Aorta (tissue), 5 donors: Measurements from ENCODE around the gene RUNX2. TPM values are rescaled to one million over a fixed set of nuclear protein-coding genes. Genes with fewer than 3 reads are reported as not detected.

ENCODE experiments used
- ATAC-seq: fragments of 200-7000 bp; cut with Tn5 transposase; one replicate; pipeline ENCODE4 v1.9.1; 2022; ENCODE audit warnings: moderate library complexity; ENCODE audit not compliant: low FRiP score
- DNase-seq, 2 donors: peaks; one replicate each; pipeline ENCODE4 v3.0.0-alpha.2; 2020
- H3K27ac ChIP-seq, 2 donors: one replicate each; pipeline ENCODE4 v1.5.1; 2013; ENCODE audit warnings: low read length in 2 of 2, mild to moderate bottlenecking in 2 of 2, moderate library complexity in 2 of 2, control low read depth in 1 of 2, inconsistent platforms in 1 of 2, low read depth in 1 of 2
- H3K27me3 ChIP-seq, 2 donors: one replicate each; pipeline ENCODE4 v1.6.1; 2013; ENCODE audit warnings: control low read depth in 1 of 2, low read length in 1 of 2, mild to moderate bottlenecking in 1 of 2, moderate library complexity in 1 of 2; ENCODE audit not compliant: insufficient read depth in 2 of 2, control insufficient read depth in 1 of 2
- H3K36me3 ChIP-seq, 2 donors: one replicate each; pipeline ENCODE4 v1.6.1; 2013; ENCODE audit warnings: control low read depth in 1 of 2, low read length in 1 of 2, mild to moderate bottlenecking in 1 of 2; ENCODE audit not compliant: insufficient read depth in 2 of 2, control insufficient read depth in 1 of 2
- H3K4me1 ChIP-seq, 2 donors: one replicate each; pipeline ENCODE4 v1.6.1; 2013; ENCODE audit warnings: low read length in 2 of 2, control low read depth in 1 of 2, mild to moderate bottlenecking in 1 of 2, moderate library complexity in 1 of 2; ENCODE audit not compliant: insufficient read depth in 2 of 2, control insufficient read depth in 1 of 2
- H3K4me3 ChIP-seq, 2 donors: one replicate each; pipeline ENCODE4 v1.5.1; 2013; ENCODE audit warnings: low read length in 2 of 2, control low read depth in 1 of 2, mild to moderate bottlenecking in 1 of 2
- H3K9me3 ChIP-seq: one replicate; pipeline ENCODE4 v1.6.1; 2013; ENCODE audit warnings: mild to moderate bottlenecking, low read length; ENCODE audit not compliant: control insufficient read depth
- WGBS, 2 donors: extraction: QIAGEN DNeasy Blood & Tissue Kit; methylation state at CpG; one replicate each; pipeline ENCODE4 v1.1.7; 2013; 5-methylcytosine and 5-hydroxymethylcytosine counted together
- intact Hi-C, 2 donors: fragments of 100-400 bp; cut with DNase I; formaldehyde crosslinking; loops; one replicate each; pipeline versions ENCODE4 v1.14.2 to v1.15.0; 2022
- polyA plus RNA-seq, 2 donors: library from polyadenylated mRNA; stranded (reverse); fragments of 200-250 nt; gene quantifications; one replicate each; pipeline ENCODE4 v1.2.3, GENCODE V29; 2013
- total RNA-seq, 2 donors: library from RNA; stranded (reverse); fragmentation: NEBNext Ultra II Directional; extraction: Animal tissue kit (Norgen Biotek cat#: 25700); gene quantifications; one replicate each; pipeline ENCODE4 v1.2.1, GENCODE V29; 2021
- donor health status: healthy with polysubstance abuse.
- donor health status: Bipolar disorder and iron deficiency.
- donor health status: DM: no; HTN: no; CAD: no.
- donor health status: DM: no; HTN: no; CAD: no.
- donor health status: DM: yes; HTN: yes; CAD: no.

The RUNX2 gene
- total and polyA plus RNA-seq, 4 donors, result 1.0 to 5.4 (median 1.9) TPM

DNA sequence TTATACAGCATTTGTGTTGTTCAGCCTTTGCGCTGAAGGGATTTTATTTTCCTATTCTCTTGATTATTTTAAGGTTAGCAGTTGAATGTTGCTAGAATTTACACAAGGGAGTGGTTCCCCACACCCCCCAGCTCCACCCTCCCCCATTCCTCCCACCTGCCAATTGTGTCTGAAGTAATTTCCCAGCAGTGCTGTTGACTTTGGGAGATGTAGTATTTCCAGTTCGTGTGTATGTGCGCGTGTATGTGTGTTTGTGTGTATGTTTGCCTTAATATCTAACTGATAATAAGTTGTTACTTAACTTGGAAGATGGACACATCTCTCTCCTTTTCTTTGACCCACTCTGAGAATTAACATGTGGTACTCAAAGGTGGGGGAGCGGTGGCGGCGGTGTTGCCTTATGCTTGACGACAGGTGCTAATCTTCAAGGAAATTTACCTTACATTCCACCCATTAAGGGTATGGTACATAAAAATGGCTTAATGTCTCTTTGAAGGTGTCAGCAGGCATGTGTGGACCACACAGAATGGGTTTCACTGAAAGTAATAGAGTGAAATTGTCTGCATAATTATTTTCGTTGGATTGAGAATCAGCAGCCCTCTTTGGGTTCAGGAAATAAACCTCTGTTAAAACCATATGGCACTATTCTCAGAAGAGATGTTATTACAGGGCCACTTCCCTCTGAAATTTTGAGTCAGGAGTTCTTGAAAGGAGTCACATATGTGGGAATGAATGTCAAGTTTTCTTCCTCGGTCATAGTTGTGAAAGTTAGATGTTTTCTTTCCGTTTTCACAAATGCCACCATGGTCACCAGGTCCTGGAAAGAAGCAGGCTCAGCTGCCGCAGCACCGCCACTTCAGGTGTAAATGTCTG, 145.2 kb downstream of the RUNX2 start:
- no peaks in the 10 kb centered on the region for H3K9me3 ChIP-seq
- no peak overlapping the region for H3K27ac ChIP-seq
- no peaks in the 10 kb centered on the region for H3K4me1 ChIP-seq
- H3K36me3 ChIP-seq, result no peaks in the 10 kb centered on the region
- DNase-seq, result no peak
- intact Hi-C loops, result no loop called here
- no peak overlapping the region for H3K4me3 ChIP-seq
- H3K27me3 ChIP-seq, result no peaks in the 10 kb centered on the region
- WGBS, 2 donors, result 72 to 75% methylated on average over 13 of the region's 13 CpGs
- no peak for ATAC-seq

DNA sequence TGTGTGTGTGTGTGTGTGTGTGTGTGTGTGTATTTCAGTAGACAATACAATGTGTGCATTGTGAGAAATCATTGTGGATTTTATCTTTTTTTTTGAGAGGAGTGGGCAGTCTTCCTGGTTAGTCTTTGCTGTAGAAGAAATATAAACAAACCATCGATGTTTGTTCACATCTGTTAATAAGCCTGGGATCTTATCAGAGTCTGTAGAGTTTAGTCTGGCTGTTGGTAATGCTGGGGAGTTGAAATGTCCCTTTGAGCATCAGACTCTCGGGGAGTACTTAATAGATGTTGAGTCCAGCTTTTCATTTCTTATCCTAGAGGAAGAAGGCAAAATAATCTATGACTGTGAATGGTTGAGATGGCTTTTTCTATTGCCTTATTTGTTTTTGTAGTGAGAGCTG, 146.2 kb downstream of the RUNX2 start:
- 22 to 31% methylated on average over 2 of the region's 2 CpGs for WGBS, 2 donors
- H3K4me3 ChIP-seq, result no peak overlapping the region
- ATAC-seq (no peak), DNase-seq (no peak)
- no peaks in the 10 kb centered on the region for H3K9me3 ChIP-seq
- intact Hi-C loops, result no loop called here
- no peak overlapping the region for H3K27ac ChIP-seq
- no peaks in the 10 kb centered on the region for H3K4me1 ChIP-seq
- no peaks in the 10 kb centered on the region for H3K27me3 ChIP-seq
- no peaks in the 10 kb centered on the region for H3K36me3 ChIP-seq

DNA sequence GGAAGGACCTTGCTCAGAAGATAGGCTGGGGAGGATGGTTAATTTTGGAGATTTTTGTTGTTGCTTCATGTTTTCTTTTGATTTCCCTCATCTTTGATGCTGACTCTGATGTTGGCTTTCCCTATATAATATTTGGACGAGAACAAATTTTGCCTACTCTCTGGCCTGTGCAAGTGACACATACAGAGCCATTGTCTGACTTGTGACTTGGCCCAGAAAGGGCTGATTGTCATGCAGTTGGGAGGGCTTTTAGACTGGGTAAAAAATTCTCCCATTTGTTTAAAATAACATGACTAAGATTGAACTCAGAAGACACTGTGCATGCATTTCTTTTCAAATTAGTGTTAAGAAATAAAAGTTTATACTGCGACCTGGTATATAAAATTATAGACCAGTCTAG, 148.2 kb downstream of the RUNX2 start:
- Histone ChIP-seq H3K27me3 (no peaks in the 10 kb centered on the region), H3K9me3 (no peaks in the 10 kb centered on the region), H3K27ac (no peak overlapping the region), H3K36me3 (no peaks in the 10 kb centered on the region), H3K4me1 (no peaks in the 10 kb centered on the region), H3K4me3 (no peak overlapping the region)
- DNase-seq (no peak), ATAC-seq (no peak)
- intact Hi-C loops, result no loop called here
- 90 to 94% methylated on average over 2 of the region's 2 CpGs for WGBS, 2 donors

DNA sequence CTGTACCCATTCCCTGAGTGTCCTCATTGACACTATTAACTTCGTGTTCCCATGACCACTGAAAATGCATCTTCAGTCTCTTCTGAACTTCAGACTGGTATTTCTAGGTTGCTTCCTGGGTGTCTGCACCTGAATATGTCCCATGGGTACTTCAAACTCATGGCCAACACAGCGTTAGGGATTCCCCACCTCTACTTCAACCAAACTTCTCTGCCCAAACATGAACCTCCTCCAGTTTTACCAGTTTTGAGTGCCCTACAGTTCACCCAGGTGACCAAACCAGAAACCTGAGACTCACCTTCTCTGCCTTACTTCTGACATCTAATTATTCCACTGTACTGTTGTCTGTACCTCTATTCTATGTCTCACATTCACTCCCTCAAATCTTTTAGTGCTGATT, 149.1 kb downstream of the RUNX2 start:
- ATAC-seq, result no peak
- no peak for DNase-seq
- intact Hi-C loops, result no loop called here
- no peaks in the 10 kb centered on the region for H3K4me1 ChIP-seq
- no peak overlapping the region for H3K27ac ChIP-seq
- no peaks in the 10 kb centered on the region for H3K9me3 ChIP-seq
- H3K36me3 ChIP-seq, result no peaks in the 10 kb centered on the region
- H3K4me3 ChIP-seq, result no peak overlapping the region
- no peaks in the 10 kb centered on the region for H3K27me3 ChIP-seq
- WGBS, 2 donors, result 93 to 96% methylated on average over 2 of the region's 2 CpGs

DNA sequence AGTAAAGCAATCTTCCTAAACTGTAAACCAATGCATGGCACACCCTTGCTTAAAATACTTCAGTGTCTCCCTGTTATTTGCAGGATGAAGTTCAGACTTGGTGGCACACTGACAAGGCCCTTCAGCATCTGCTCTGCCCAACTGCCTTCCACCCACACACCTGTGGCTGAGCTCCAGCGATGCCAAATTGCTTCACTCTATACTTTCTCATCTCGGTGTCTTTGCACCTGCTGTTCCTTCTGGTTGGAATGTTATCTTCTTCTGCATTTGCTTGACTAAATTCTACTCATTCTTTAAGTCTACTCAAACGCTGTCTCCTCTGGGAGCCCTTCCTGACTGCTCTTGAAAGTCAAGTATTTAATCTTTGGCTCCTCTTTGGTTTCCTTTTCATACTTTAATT, 149.7 kb downstream of the RUNX2 start:
- no peak overlapping the region for H3K27ac ChIP-seq
- no peaks in the 10 kb centered on the region for H3K4me1 ChIP-seq
- no peaks in the 10 kb centered on the region for H3K27me3 ChIP-seq
- no peak for DNase-seq
- H3K36me3 ChIP-seq, result no peaks in the 10 kb centered on the region
- no peaks in the 10 kb centered on the region for H3K9me3 ChIP-seq
- no peak for ATAC-seq
- intact Hi-C loops, result no loop called here
- no peak overlapping the region for H3K4me3 ChIP-seq
- 77 to 78% methylated on average over 3 of the region's 3 CpGs for WGBS, 2 donors

DNA sequence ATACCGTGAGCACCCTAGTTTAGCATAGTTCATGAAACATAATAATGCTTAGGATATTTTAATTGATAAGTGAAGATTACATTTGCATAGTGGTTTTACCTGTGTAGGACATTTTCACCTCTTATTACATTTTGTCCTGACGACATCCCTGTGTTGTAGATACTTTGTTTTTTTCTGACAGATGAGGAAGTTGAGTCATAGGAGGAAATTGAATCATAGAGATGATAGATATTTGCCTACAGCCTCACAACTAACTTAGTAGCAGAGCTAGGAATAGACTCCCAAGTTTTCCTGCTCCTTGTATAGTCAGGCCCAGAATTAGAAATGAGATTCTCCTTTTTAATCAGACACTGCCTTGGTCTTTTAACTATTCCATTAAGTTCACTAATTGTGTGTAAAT, 150.1 kb downstream of the RUNX2 start:
- intact Hi-C loops, result no loop called here
- no peak for ATAC-seq
- DNase-seq, result no peak
- Histone ChIP-seq H3K4me3 (no peak overlapping the region), H3K4me1 (no peaks in the 10 kb centered on the region), H3K27me3 (no peaks in the 10 kb centered on the region), H3K27ac (no peak overlapping the region), H3K9me3 (no peaks in the 10 kb centered on the region), H3K36me3 (no peaks in the 10 kb centered on the region)
- 79 to 80% methylated on average over 2 of the region's 2 CpGs for WGBS, 2 donors

DNA sequence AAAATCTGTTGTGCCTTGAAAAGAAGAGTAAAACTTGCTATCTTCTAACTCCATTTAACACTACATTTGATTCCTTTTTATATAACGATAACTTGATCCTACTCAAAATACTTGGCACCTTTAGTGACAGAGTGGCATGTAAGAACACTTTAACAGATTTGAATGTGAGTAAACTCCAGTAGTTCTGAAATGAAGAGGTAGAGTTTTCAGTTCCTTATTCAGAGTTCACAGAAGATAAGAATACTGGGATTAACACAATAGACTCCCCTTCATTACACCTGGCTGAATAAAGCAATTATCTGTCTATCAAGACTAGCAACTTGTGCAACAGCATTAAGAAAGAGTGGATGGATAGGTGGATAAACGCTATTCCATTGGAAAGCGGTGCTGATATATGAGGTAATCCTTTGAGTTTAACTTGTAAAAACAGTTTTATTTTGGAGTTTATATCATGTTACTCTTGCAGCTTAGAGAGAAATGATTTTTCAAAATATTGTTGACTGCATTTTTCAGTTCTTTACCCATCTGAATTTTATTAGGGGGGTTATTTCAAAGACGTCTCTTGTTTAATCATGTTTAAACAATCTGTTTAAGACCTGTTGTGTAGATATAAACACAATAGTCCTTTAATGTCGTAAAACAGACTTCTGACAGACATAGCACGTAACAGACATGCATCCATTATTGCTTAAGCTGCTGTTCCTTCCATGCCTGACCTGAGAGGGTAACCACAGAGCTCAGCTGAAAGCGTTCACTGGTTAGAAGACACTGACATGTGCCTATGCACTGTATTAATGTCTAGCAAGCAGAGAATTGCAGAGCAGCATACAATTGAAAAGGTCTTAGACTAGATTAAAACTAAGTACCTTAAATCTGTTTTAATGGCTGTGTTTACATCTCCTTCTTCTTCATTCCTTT, 152.0 kb downstream of the RUNX2 start:
- no peaks in the 10 kb centered on the region for H3K36me3 ChIP-seq
- H3K9me3 ChIP-seq, result no peaks in the 10 kb centered on the region
- H3K4me1 ChIP-seq, result no peaks in the 10 kb centered on the region
- DNase-seq (no peak), ATAC-seq (no peak)
- H3K27ac ChIP-seq, result no peak overlapping the region
- WGBS, 2 donors, result 40 to 57% methylated on average over 7 of the region's 7 CpGs
- intact Hi-C loops, result no loop called here
- no peaks in the 10 kb centered on the region for H3K27me3 ChIP-seq
- no peak overlapping the region for H3K4me3 ChIP-seq

DNA sequence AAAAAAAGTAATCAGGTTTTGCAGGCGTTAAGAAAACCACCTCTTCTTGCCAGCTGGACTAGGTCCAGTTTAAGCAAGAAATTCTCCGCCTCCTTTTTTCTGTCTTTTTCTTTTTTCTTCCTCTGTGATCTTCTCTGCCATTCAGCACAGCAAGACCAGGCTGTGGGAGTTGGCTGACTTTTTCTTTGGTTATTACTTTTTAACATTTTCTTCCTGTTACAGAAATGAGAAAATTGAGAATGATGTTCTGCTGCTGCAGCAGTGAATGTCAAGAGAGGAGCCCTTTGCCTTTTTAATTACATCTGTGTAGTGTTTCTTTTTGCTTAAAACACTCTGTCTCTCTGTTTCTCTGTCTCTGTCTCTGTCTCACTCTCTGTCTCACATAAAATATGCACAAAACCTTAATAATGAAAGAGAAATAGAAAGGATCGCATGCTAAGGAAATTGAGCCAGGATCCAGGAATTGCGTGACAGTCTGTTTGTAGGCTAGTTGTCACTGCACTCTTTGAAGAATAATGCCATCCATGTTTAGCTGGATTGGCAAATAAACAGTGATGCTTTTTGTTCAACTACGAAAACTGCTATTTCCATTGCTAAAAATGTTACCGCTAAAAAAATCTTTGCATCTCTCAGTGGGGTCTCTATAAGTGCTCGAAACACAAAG, 152.8 kb downstream of the RUNX2 start:
- Histone ChIP-seq H3K4me3 (no peak overlapping the region), H3K27ac (no peak overlapping the region)

More for the DNA sequence above, 152.8 kb downstream of the RUNX2 start:
- 26 to 32% methylated on average over 7 of the region's 7 CpGs for WGBS, 2 donors
- DNase-seq (no peak), ATAC-seq (no peak)
- intact Hi-C loops, result no loop called here
- Histone ChIP-seq H3K36me3 (no peaks in the 10 kb centered on the region), H3K27me3 (no peaks in the 10 kb centered on the region), H3K4me1 (no peaks in the 10 kb centered on the region), H3K9me3 (no peaks in the 10 kb centered on the region)
